ENCODE measurements around the gene ARL6IP5.

The ARL6IP5 gene

DNA sequence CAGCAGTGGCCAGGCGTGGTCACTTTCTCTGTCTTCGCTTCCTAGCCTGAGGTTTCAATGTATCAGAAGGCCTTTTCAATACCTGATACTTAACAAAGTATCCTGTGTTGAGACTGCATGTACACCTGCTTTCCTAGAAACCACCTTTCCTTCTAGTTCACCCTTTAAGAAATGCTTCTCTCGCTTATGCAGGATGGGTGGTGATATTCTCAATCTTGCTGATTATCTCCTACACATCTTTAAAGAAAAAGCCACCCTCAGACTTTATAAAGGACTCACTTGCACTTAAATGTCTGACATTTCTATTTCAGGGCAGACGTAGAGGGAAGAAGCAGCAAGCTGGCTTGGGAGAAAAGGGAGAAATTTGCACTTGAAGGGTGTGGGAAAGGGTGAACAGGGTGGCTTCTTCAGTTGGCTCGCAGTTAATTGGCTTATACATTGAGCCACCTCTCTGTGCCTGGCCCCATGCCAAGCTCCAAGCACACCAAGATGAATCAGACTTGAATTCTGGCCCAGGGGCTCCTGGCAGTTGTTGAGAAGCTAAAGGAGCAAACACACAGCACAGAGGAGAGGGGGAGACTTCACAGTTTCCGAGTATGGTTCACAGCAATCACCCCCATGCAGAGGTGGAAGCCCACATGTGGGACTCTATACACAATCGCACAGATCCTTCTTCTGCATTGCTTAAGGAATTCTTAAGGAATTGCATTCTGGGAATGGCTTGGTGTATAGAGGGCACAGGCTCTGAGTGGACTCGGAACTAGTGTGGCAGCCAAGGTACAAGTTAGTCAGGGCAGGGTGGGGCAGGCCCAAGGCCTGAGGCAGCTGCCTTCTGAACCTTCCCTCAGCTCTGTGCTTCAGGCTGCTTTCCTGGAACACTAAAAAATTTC is 1.3 kb downstream of the ARL6IP5 start:
- DNase-seq: peak; percentile 35

DNA sequence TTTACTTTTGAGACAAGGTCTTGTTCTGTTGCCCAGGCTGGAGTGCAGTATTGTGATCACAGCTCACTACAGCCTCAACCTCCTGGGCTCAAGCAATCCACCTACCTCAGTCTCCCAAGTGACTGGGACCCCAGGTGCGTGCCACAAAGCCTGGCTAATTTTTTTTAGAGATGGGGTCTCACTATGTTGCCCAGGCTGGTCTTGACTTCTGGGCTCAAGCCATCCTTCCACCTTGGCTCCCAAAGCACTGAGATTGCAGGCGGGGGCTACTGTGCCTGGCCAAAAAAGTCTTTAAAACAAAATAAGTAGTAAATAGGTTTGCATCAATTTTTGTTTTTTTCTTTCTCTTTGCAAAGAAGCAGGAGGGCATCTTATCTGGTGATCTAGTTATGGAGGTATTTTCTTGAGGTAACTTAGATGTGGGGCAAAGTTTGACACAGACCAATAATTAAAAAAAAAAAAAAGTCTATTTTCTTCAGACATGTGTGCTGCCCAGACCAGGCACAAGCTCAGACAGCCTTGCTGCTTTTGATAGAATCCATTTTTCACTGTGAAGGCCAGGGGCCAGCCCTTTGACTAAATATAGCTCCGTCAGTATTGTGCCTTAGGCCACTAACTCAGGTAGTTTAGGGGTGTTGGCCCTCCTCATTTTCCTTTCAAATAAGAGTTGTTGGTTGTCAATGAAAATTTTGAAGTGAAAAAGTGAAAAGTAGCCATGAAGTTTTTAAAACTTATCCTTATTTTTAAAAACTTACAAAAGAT is 2.5 kb downstream of the ARL6IP5 start:
- DNase-seq: no peak

DNA sequence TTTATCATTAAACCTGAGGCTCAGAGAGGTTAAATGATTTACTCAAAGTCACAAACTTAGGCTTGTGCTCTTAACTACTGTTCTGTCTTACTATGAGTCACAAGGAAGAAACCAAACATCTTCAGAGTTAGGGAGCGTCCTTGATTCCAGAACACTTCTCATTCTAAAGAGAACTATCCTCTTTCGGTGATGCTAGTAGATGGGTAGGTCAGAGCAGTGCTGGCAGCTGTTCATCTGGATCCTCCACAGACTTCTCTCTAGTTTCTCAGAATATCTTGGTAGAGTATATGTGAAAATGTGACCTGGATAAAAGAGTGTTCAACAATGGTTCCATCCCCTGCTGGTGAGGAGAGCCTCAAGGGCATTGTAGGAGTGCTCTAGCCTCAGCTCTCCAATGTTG is 3.3 kb downstream of the ARL6IP5 start:
- DNase-seq: no peak

DNA sequence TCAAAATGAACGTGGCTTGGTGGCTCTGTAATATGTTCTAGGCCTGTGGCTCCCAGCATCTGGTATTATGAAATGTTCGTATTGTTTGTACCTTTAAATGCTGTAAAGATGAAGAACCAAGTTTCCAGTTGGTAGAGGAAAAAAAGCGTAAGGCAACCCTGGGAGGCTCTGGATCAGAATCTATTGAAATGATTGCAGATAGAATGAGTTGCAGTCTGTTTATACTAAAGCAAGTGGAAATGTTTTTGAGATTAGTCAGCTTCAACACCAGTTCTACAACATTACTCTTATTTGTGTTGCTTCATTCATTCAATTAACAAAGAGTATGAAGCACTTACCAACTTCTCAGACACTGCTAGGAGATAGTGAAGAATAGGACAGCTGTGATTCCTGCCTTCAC is 5.3 kb downstream of the ARL6IP5 start:
- DNase-seq: no peak

DNA sequence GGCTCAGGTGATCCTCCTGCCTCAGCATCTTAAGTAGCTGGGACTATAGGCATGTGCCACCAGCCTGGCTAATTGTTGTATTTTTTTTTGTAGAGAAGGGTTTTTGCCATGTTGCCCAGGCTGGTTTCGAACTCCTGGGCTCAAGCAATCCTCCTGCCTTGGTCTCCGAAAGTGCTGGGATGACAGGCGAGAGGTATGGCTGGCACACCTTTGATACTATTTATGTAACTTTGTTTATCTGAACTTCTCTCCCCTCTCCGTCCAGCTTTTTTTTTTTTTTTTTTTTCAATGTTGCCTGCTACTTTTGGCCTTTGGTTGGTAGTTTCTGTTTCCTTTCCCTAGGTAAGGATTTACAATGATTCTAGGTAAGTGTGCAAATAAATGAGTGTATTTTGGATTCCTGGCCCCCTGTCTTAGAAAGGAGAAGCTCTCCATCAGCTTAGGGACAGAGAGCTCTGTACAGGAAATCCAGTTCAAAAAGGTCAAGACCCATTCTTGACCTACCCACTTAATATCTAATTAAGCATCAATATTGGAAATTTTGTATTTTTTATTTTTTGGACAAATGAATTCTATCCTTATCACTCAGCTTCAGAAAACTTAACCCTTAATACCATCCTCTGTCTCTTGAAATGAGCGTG is 6.8 kb downstream of the ARL6IP5 start:
- no peak for DNase-seq

DNA sequence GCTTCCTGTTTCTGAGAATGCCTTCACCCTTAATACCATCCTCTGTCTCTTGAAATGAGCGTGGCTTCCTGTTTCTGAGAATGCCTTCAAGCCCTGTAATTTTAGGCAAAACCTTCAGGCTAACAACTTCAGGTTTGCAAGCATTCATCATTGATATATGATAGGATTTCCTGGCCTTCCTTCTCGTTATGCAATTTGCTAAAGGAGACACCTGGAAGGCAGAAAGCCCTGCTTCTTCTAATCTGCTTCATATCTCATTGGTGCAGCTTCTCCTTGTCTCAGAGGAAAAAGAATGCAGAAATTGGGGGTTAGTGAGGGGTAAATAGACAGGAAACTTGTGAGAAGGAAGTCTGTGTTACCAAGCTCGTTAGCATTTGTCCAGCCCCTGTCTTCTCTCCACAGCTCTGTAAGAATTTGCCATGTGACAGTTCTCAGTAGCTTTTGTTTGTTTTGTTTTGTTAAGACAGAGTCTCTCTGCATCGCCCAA is 7.3 kb downstream of the ARL6IP5 start:
- DNase-seq: no peak

DNA sequence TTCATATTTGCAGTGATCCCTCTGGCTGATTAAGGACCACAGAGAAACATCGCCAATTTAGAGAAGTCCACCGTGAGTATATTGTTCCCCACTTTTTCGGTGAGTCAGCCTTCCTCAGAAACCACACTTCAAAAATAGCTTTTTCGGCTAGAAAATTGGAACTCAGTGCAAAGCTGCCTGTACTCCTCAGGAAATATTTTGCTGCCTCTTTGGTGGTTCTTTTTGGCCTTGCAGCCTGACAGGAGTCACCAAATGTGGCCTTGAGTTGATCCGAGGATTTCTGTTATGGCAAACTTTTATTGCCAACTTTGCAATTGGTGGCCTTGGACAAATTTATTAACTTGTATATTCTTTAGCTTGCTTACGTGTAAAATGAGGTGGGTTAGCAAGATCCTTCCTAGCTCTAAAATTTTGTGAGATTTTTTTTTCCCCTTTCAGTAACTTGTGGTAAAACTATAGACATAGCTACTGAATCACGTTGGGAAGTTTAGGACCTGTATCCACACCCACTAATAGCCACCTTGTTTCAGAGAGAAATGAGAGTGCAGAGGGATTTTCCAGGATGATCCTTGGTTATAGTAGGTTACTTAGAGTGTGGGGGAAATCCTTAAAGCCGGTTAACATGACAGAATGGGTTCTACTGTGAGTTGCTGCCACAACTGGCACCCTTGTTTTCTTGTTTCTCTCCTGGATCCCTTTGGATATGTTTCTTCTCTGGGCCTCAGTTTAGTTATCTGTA is 9.9 kb downstream of the ARL6IP5 start:
- no peak for DNase-seq

DNA sequence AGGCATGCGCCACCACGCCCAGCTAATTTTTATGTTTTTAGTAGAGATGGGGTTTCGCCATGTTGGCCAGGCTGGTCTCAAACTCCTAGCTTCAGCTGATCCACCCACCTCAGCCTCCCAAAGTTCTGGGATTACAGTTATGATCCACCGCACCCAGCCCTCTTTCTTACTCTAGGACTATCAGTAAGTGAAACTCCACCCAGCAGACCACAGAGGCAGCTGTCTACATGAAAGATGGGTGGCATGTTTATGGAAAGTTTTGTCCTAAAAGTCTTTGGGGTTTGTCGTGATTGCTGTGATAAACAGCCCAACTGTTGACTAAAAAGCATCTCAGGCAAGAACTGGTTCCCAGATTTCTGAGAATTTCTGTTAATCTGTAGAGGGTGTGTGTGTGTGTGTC is 10.9 kb downstream of the ARL6IP5 start:
- DNase-seq: no peak

DNA sequence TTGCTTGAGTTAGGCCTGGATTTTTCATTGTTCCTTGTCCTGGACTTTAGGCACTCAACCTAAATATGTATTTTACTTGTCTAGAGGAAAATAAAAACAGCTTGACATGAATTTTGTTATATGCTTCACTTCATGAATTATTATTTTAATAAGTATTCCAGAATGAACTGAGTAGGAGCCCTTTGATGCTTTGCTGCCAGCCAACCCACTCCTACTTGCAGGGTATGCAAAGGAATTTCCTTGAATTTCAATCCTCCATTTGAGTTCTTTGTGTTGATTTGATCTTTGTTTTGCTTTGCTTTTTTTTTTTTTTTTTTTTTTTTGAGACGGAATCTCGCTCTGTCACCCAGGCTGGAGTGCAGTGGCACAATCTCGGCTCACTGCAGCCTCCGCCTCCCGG is 11.6 kb downstream of the ARL6IP5 start:
- DNase-seq: no peak

DNA sequence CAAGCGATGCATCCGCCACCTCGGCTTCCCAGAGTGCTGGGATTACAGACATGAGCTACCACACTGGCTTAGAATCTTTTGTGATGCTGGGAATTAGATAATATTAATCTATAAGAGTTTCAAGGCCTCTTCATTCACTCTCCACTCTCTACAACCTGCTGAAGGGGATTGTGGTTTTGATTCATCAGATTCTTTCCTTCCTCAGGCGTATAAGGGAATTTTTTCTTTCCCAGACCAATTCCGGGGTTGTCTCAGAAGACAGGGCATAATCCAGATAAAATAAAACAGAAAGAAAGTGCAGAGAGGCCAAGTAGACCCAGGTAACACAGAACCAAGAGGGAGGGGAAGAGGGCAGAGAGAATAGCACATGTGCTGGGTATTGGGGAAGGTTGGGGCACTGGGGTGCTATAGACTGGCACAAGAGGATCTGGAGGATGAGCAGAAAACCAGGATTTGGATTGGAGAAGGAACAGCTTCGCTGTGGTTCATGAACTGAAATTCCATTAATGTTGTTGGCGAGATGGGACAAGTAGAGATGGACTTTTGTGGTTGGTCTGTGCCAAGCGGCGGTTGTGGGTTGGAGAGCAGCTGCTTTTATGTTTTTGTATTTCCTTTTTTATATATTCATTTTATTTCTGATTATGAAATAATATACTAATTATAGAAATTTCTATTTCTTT is 12.8 kb downstream of the ARL6IP5 start:
- DNase-seq: no peak

DNA sequence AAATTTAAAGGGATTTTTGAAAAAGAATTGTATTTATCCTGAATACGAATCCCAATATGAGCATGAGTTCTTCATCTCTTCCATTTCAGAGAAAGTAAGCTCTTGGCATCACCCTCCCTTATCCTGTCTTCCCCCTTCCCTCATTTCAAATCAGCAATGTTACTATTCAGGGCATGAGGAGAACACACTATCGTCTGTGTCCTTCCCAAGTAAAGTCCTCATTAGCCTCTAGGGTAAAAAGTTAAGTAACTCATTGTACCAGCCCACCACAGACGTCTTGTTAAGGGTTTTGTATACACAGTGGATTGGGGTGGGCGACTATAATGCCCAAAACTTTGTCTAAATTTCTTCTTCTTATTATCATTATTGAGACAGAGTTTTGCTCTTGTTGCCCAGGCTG is 14.8 kb downstream of the ARL6IP5 start:
- no peak for DNase-seq

DNA sequence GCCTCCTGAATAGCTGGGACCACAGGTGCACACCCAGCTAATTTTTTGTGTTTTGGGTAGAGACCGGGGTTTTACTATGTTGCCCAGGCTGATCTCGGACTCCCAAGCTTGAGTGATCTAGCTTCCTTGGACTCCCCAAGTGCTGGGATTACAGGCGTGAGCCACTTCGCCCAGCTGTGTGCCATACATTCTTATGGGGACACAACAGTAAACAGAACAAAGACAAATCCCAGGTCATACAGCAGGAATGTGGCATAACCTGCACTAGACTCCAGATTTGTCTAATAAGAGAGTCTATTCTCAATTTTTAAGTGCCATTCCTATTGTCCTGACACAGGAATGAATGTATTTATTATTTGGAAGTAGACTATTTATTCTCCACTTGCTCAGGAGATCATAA is 17.6 kb downstream of the ARL6IP5 start:
- DNase-seq: no peak

DNA sequence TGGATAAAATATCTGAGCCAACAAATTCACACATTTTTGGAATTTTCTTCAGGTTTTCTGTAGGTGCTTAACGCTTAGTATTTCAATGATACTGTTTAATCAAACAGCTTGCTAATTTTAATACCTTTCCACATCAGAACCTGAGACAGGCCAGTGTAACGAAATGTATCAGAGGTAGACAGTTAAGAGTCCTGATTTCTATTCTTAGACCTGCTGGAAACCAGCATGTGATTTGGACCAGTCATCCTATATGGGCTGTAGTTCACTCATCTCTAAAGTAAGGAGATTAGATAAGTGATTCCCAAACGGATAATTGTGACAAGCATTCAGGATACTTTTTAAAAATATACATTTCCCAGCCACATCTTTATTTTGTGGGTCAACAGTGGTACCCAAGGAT is 18.4 kb downstream of the ARL6IP5 start:
- no peak for DNase-seq

DNA sequence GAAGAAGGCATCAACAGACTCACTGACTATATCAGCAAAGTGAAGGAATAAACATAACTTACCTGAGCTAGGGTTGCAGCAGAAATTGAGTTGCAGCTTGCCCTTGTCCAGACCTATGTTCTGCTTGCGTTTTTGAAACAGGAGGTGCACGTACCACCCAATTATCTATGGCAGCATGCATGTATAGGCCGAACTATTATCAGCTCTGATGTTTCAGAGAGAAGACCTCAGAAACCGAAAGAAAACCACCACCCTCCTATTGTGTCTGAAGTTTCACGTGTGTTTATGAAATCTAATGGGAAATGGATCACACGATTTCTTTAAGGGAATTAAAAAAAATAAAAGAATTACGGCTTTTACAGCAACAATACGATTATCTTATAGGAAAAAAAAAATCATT is 19.8 kb downstream of the ARL6IP5 start:
- no peak for DNase-seq

DNA sequence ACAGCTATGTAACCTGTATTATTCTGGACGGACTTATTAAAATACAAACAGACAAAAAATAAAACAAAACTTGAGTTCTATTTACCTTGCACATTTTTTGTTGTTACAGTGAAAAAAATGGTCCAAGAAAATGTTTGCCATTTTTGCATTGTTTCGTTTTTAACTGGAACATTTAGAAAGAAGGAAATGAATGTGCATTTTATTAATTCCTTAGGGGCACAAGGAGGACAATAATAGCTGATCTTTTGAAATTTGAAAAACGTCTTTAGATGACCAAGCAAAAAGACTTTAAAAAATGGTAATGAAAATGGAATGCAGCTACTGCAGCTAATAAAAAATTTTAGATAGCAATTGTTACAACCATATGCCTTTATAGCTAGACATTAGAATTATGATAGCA is 20.6 kb downstream of the ARL6IP5 start:
- DNase-seq: no peak

DNA sequence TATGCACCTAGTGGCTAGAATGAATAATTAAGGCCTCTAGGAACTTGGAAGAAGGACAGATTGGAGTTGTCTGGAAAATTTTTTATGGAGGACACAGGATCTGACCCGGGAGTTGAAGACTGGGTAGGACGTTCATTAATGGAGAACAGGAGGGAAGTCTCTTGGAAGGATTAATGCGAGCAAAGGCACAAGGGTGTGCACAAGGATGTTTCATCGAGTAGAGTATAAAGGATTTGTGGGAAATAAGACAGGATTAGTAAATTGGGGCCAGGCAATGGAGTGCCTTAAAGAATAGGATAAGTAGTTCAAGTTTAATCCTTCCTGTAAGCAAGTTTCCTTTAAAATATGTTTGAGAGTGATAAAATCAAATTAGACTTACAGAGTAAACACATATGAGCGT is 23.1 kb downstream of the ARL6IP5 start:
- no peak for DNase-seq

DNA sequence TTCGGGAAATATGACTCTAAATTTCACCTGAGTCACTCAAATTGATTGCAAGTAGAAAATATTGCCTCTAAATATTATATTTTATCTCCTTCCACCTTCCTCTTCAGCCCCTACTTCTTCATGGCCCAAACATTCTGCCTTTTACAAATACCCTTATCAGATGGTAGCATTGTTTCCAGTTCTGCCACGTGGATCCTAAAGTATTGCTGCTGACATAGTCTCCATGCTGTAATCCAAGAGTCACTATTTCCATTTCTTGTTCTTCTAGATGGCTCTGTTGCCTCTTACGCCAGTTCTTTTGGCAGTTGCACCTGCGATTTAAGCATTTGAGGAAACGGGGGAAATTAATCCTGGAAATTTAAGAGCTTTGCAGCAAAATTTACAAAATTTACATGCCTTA is 24.1 kb downstream of the ARL6IP5 start:
- DNase-seq: no peak

DNA sequence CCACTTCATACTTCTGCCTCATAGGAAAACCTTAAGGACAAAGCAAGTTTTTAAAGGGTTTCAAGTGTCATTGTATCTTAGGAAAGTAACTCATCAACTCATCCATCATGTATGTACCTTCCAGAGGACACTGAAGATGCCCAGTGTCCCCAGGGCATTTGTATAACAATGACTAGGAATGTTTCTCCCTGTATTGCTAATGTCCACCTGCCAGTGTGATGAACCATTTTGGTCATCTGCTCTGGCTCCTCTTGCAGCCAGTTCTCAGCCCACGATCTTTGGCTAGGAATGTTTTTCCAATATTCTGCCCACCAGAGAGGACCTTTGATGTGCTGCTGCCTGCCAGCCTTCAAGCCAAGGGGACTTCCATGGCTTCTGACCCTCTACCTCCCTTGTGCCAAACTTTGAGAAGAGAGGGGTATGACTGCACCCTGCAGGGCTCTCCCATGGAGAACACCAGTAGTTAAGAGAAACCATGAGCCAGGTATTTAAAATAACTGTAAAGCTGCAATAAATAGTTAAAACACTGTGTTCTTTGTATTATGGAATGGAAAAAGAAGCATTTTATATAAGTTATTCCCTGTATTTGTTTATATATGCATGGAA is 26.3 kb downstream of the ARL6IP5 start:
- no peak for DNase-seq

DNA sequence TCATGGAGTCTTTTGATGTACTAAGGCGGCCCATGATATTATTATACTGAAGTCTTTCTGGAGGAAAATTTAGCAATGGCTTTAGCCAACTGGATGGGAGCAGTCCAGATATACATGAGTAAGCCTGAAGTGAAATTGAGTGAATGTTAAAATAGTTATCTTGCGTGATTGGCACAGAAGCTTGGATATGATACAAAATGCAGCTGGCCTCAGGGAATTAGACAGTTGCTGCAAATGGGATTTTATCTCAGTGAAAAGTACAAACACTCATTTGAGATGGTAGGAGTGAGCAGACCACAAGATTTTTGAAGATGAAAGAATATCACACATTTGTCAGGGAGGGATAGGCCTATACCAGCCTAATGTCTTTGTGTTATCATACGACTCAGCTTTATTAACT is 28.8 kb downstream of the ARL6IP5 start:
- DNase-seq: no peak

DNA sequence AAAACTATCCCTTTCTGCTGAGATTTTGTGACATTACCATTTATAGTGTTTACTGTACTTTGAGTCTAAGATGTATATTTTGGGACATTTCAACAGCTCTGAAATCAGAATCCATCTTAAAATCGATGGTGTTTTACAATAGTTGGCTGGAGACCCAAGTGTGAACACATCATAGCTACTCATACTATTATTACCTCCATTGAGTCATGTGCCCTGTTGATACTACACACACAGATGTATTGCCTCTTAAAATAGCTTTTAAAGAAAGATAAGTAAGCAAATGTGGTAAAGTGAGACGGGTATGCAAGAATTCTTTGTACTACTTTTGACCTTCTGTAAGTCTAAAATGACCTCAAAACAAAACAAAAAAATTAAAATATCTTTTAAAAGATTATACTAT is 31.0 kb downstream of the ARL6IP5 start:
- no peak for DNase-seq

DNA sequence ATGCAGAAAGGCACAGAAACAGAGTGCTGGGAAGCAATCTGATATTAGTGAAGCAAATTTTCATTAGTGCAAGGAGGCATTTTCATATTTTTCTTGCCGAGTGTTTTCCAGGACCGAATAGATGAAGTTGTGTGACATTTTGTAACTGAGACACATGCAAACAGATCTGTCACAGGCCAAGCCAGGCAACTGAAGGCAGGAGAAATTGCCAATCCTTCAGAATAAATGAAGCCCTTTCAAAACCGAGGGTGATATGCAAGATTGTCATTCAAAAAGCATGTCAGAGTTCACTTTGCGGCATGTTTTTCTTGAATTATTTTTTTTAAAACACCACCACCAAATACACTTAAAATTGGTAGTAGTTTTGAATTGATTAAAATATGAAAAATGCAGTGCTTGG is 31.4 kb downstream of the ARL6IP5 start:
- DNase-seq: no peak

DNA sequence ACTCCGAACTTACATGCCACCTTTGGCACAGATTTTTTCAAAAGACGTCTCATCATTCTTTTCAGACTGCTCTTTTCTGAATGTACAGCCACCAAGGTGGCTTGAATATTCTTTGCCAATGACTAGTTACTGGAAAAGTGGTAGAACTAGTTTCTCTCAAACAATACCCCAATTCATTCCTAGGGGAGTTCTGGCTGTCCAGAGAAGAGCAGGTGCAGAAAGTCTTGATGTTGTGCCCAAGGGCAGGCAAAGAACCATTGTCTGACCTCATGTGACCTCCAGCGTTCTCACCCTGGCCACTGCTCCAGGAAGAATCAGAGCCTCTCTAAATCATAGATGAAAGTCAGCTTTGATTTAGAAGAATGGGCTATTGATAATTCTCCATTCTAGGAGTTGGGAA is 32.2 kb downstream of the ARL6IP5 start:
- DNase-seq: no peak
